Gastroesophageal sphincter (tissue), 3 donors: ENCODE data around the gene DGKZ.

Source experiments
- EP300 ChIP-seq: sonication (generic); formaldehyde crosslinking; IDR thresholded peaks from one replicate; pipeline ENCODE4 v1.6.1; 2017; ENCODE audit warnings: antibody characterized with exemption, mild to moderate bottlenecking
- POLR2A ChIP-seq, 2 donors: fragments of 450-650 bp; IDR thresholded peaks; one replicate each; pipeline ENCODE4 v1.6.1; 2017; ENCODE audit warnings: antibody characterized with exemption in 2 of 2, mild to moderate bottlenecking in 2 of 2, moderate library complexity in 1 of 2
- POLR2AphosphoS5 ChIP-seq: sonication (generic); formaldehyde crosslinking; IDR thresholded peaks from one replicate; pipeline ENCODE4 v1.6.1; 2017; ENCODE audit warnings: antibody characterized with exemption
- TF ChIP-seq, protein P1 (sequence below), 4 experiments: fragments of 200-600 bp in 2 of 4; fragments of 450-650 bp in 2 of 4; sonication (generic) in 1 of 4; IDR thresholded peaks; one replicate each; pipeline ENCODE4 v1.5.1; 2017 to 2019; ENCODE audit warnings: antibody characterized with exemption in 4 of 4, mild to moderate bottlenecking in 2 of 4, moderate library complexity in 2 of 4

GRCh38 chr11:46308631-46309419 is 38.4 kb upstream of the DGKZ start:
- TF ChIP-seq, protein P1, sequence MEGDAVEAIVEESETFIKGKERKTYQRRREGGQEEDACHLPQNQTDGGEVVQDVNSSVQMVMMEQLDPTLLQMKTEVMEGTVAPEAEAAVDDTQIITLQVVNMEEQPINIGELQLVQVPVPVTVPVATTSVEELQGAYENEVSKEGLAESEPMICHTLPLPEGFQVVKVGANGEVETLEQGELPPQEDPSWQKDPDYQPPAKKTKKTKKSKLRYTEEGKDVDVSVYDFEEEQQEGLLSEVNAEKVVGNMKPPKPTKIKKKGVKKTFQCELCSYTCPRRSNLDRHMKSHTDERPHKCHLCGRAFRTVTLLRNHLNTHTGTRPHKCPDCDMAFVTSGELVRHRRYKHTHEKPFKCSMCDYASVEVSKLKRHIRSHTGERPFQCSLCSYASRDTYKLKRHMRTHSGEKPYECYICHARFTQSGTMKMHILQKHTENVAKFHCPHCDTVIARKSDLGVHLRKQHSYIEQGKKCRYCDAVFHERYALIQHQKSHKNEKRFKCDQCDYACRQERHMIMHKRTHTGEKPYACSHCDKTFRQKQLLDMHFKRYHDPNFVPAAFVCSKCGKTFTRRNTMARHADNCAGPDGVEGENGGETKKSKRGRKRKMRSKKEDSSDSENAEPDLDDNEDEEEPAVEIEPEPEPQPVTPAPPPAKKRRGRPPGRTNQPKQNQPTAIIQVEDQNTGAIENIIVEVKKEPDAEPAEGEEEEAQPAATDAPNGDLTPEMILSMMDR (IDR thresholded peaks at IDR 0.05), result peak in 3 of 4 experiments; percentile 86 to 93 (median 92)
- TF ChIP-seq POLR2AphosphoS5 (no peak), EP300 (no peak), POLR2A (IDR thresholded peaks at IDR 0.05) (no peak)
